Nephron progenitor cell (in vitro differentiated cells): ENCODE data around the gene P4HA2.

Source experiments
- DNase-seq: peaks from one replicate; pipeline ENCODE4 v3.0.0; 2021
- H3K27ac Mint-ChIP-seq: 2 replicates; pipeline ENCODE4 v1.8.0; 2021; ENCODE audit warnings: mild to moderate bottlenecking, moderate library complexity, mixed read lengths
- H3K27me3 Mint-ChIP-seq: 2 replicates; pipeline ENCODE4 v1.8.0; 2021; ENCODE audit warnings: mild to moderate bottlenecking, low read depth, mixed read lengths; ENCODE audit not compliant: poor library complexity
- H3K36me3 Mint-ChIP-seq: 2 replicates; pipeline ENCODE4 v1.8.0; 2021; ENCODE audit warnings: low read depth, mixed read lengths
- H3K4me1 Mint-ChIP-seq: 2 replicates; pipeline ENCODE4 v1.8.0; 2021; ENCODE audit warnings: mixed read lengths
- H3K4me3 Mint-ChIP-seq: 2 replicates; pipeline ENCODE4 v1.8.0; 2021; ENCODE audit warnings: mild to moderate bottlenecking, moderate library complexity, mixed read lengths
- H3K9me3 Mint-ChIP-seq: 2 replicates; pipeline ENCODE4 v1.8.0; 2021; ENCODE audit warnings: mild to moderate bottlenecking, moderate library complexity, mixed read lengths
- TF ChIP-seq, protein P1 (sequence below): fragments of 200-600 bp; sonication (generic); IDR thresholded peaks from 2 replicates; pipeline ENCODE4 v1.5.0; 2021; ENCODE audit warnings: antibody characterized with exemption

The P4HA2 gene

DNA sequence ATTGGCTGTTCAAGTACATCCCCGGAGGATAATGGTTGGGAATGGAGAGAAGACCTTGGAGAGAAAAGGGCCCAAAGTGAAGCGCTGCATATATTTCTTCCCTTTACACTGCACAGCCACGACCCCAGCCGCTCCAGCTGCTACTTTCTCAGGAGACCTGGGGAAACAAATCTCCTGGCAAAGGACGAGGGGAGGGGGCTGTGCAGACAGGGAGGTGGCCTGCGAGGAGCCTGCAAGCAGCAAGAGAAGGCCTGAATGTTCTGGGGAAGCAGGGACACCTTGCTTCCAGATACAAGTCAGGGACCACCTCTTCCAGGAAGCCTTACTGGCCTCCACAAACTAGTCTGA is 29.1 kb upstream of the P4HA2 start:
- Mint-ChIP-seq H3K4me1 (peaks cover 40% of the 10 kb centered on the region), H3K27ac (no peak overlapping the region), H3K9me3 (no peaks in the 10 kb centered on the region), H3K36me3 (peaks cover 1% of the 10 kb centered on the region), H3K27me3 (peaks cover 9% of the 10 kb centered on the region), H3K4me3 (peak overlapping the region; percentile 71)
- TF ChIP-seq, protein P1, sequence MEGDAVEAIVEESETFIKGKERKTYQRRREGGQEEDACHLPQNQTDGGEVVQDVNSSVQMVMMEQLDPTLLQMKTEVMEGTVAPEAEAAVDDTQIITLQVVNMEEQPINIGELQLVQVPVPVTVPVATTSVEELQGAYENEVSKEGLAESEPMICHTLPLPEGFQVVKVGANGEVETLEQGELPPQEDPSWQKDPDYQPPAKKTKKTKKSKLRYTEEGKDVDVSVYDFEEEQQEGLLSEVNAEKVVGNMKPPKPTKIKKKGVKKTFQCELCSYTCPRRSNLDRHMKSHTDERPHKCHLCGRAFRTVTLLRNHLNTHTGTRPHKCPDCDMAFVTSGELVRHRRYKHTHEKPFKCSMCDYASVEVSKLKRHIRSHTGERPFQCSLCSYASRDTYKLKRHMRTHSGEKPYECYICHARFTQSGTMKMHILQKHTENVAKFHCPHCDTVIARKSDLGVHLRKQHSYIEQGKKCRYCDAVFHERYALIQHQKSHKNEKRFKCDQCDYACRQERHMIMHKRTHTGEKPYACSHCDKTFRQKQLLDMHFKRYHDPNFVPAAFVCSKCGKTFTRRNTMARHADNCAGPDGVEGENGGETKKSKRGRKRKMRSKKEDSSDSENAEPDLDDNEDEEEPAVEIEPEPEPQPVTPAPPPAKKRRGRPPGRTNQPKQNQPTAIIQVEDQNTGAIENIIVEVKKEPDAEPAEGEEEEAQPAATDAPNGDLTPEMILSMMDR = no peak
- DNase-seq = no peak

DNA sequence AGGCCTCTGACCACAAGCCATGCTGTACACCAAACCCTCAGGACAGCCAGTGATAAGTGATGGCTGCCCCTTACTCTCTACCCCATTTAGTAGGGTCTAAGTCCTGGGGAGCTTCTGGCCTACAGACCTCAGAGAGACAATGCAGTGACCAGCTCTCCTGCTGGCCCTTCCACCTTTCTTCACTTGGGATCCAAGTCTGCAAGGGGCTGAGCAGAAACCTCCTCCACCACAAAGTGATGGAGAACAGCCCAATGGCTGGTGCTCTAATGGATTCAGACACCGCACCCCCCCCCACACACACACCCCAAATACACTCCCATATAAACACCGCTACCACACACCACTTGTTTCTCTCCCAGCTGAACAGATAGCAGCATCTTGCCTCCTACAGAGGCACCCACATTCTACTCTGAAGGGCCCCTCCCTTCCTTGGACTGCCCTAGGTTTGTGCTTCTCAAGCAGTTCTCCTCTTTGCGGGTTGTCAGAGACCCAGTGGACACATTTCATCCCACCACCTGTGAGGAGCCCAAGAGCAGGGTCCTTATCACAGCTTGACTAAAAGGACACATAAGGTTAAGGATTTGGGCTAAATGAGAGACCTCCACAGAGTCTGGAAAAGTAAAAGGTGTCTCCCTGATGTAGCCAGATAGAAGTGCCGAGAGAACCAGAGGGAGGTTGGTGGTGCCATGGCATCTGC is 28.6 kb upstream of the P4HA2 start:
- Mint-ChIP-seq H3K27ac (no peak overlapping the region), H3K36me3 (no peaks in the 10 kb centered on the region), H3K4me1 (peaks cover 37% of the 10 kb centered on the region), H3K4me3 (peak overlapping the region; percentile 71), H3K27me3 (peaks cover 9% of the 10 kb centered on the region), H3K9me3 (no peaks in the 10 kb centered on the region)
- no peak for DNase-seq
- TF ChIP-seq, protein P1 = no peak

DNA sequence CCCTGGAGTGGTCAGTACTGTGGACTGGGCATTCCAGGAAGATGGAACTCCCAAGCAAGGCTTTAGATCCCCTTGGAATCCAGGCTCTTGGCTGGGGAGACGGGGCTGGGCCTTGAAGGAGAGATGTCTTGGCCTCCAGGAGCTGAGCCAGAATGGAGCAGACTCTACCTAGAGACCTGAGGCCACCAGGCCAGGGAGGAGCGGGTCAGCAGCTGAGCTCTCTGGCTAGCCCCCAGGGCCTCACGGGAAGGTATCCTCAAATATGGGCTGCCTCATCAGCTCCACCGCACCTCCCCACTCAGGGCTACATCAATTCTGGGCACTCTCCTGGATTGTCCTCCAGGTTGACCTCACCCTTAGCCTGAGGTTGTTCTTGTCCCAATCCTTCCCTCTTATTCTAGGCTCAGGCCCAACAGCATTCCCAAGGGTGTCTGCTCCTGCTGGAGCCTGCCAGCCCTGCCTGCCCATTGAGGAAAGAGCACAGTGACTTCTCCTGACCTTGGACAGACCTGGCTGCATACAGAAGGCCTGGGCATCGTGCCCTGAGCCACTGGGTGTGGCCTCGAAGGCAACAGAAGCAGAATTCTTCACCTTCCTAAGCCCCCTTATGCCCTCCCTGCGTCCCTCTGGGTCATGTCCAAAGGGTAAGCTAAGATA is 26.8 kb upstream of the P4HA2 start:
- Mint-ChIP-seq H3K27me3 (peaks cover 11% of the 10 kb centered on the region), H3K4me3 (no peak overlapping the region), H3K4me1 (peaks cover 27% of the 10 kb centered on the region), H3K36me3 (no peaks in the 10 kb centered on the region), H3K9me3 (no peaks in the 10 kb centered on the region), H3K27ac (no peak overlapping the region)
- no peak for DNase-seq
- TF ChIP-seq, protein P1 = no peak

DNA sequence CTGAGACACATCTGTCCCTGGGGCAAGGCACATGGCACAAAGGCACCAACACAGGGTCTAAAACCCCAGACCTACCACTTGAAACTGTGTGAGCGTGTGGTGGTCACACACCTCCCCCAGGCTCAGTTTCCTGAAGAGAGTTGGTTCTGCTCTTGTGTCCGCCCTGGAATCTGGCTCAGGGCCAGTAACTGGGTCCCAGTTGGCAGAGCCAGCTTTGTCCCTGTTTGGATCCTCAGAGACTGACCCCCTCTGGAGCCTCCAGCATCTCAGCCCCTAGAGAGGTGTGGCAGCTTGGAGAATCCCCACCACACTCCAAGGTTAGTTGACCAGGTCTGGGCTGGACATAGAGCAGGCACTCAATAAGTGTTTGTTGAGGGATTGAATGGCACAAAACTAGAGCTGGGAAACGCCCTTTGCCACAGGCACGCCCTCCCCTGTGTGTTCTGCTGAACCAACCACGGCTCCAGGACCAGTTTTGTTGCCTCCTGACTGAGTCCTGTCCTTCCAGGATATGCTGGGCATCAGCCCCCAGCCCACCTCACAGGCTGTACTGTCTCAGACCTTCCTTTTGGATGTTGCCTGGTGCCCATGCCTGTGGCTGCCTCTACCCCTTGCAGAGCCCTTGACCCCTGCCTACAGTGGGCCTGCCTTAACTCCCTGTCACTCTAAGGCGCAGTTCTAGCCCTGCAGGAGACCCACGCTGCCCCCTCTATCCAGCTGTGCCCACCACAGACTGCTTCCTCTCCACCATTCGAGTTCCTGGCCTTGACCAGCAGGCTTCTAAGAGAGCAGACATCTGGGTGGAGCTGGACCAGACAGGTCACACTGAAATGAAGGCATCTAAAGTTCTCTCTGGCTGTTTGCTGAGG is 26.0 kb upstream of the P4HA2 start:
- Mint-ChIP-seq H3K27ac (no peak overlapping the region), H3K4me1 (peaks cover 20% of the 10 kb centered on the region), H3K36me3 (no peaks in the 10 kb centered on the region), H3K27me3 (peaks cover 11% of the 10 kb centered on the region), H3K4me3 (no peak overlapping the region), H3K9me3 (no peaks in the 10 kb centered on the region)
- no peak for DNase-seq
- TF ChIP-seq, protein P1 = no peak

DNA sequence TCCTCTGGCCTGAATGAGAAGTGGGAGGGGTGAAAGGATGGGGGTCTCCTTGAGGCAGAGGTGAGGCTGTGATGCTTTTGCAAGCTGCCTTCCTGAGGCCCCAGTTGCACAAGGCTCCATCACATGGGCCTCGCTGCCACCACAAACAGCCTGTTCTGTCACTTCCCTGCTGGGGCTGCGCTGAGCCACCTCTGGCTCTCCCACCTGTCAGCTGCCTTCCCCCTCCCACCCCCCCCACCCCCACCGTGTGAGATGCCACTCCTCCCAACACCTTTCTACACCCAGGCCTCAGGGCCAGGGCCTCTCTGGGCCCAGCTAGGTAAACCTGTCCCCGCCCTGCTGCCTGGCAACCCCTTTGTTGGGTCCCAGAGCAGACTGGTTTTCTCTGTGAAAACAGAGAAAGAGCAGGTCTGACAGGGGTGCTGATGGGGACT is 25.4 kb upstream of the P4HA2 start:
- Mint-ChIP-seq H3K27me3 (peaks cover 11% of the 10 kb centered on the region), H3K9me3 (no peaks in the 10 kb centered on the region), H3K4me1 (peaks cover 13% of the 10 kb centered on the region), H3K4me3 (no peak overlapping the region), H3K27ac (no peak overlapping the region), H3K36me3 (no peaks in the 10 kb centered on the region)
- TF ChIP-seq, protein P1 = no peak
- no peak for DNase-seq
